GM18858 (cell line): ENCODE results near the gene GUCA2B.

Experiments used
- ATAC-seq: cut with Tn5 transposase; IDR thresholded peaks from one replicate; pipeline ENCODE4 v1.9.1; 2021; ENCODE audit not compliant: unreplicated experiment

Gene GUCA2B

GRCh38 chr1:42152907-42153600 is at the start of gene GUCA2B:
Gene GUCA2B, plus strand, starts transcription at chr1:42153410. Its CDS starts 41 bp downstream, at chr1:42153451.
- ATAC-seq = no peak

GRCh38 chr1:42105025-42105424 is 48.2 kb upstream of the GUCA2B start:
- ATAC-seq = no peak

GRCh38 chr1:42108309-42108708 is 44.9 kb upstream of the GUCA2B start:
- no peak for ATAC-seq

GRCh38 chr1:42109600-42109999 is 43.6 kb upstream of the GUCA2B start:
- no peak for ATAC-seq

- no peak for ATAC-seq
Observed at GRCh38 chr1:42114229-42114628, 39.0 kb upstream of the GUCA2B start.

- no peak for ATAC-seq
Observed at GRCh38 chr1:42117214-42117613, 36.0 kb upstream of the GUCA2B start.

GRCh38 chr1:42118125-42118524 is 35.1 kb upstream of the GUCA2B start:
- ATAC-seq = no peak

GRCh38 chr1:42122408-42122807 is 30.8 kb upstream of the GUCA2B start:
- ATAC-seq = no peak

- no peak for ATAC-seq
Observed at GRCh38 chr1:42125552-42125951, 27.7 kb upstream of the GUCA2B start.

- no peak for ATAC-seq
Observed at GRCh38 chr1:42127767-42128166, 25.4 kb upstream of the GUCA2B start.

GRCh38 chr1:42128499-42128898 is 24.7 kb upstream of the GUCA2B start:
- ATAC-seq = no peak

GRCh38 chr1:42128964-42129363 is 24.2 kb upstream of the GUCA2B start:
- ATAC-seq = no peak

GRCh38 chr1:42130061-42130660 is 23.0 kb upstream of the GUCA2B start:
- no peak for ATAC-seq

- ATAC-seq = no peak
Observed at GRCh38 chr1:42133390-42133789, 19.8 kb upstream of the GUCA2B start.

- ATAC-seq = no peak
Observed at GRCh38 chr1:42133809-42134526, 19.2 kb upstream of the GUCA2B start.

GRCh38 chr1:42135426-42135825 is 17.8 kb upstream of the GUCA2B start:
- no peak for ATAC-seq

- ATAC-seq = no peak
Observed at GRCh38 chr1:42136466-42136865, 16.7 kb upstream of the GUCA2B start.

- no peak for ATAC-seq
Observed at GRCh38 chr1:42137766-42138165, 15.4 kb upstream of the GUCA2B start.

- no peak for ATAC-seq
Observed at GRCh38 chr1:42138586-42138985, 14.6 kb upstream of the GUCA2B start.

- ATAC-seq = no peak
Observed at GRCh38 chr1:42139444-42139843, 13.8 kb upstream of the GUCA2B start.

GRCh38 chr1:42140191-42140590 is 13.0 kb upstream of the GUCA2B start:
- no peak for ATAC-seq

- ATAC-seq = no peak
Observed at GRCh38 chr1:42141978-42142377, 11.2 kb upstream of the GUCA2B start.
